Endothelial cell of umbilical vein (primary cell): Measurements from ENCODE around the gene FADS2. TPM values are rescaled to one million over a fixed set of nuclear protein-coding genes. Genes with fewer than 3 reads are reported as not detected.

Experiments
- BruUV-seq: library from RNA; stranded (reverse); fragments of 400-500 nt; replicated peaks from 2 replicates; lab custom pipeline; 2021; lab: Mats Ljungman, UMichigan
- CTCF ChIA-PET: fragments of 300-600, 350-600 bp; sonication (Branson Sonifier 250); formaldehyde crosslinking; loops from one replicate; lab custom pipeline; 2021; ENCODE audit warnings: antibody characterized with exemption, inconsistent platforms; lab: Charles Lee
- POLR2A ChIA-PET: fragments of 300-600, 350-600 bp; sonication (Branson Sonifier 250); formaldehyde crosslinking; loops from one replicate; lab custom pipeline; 2021; ENCODE audit warnings: antibody characterized with exemption, inconsistent platforms; lab: Charles Lee
- DNase-seq: peaks from one replicate; pipeline ENCODE4 v3.0.0-alpha.2; 2011; ENCODE audit warnings: low read depth, low spot score
- FAIRE-seq: peaks from 2 replicates; lab custom pipeline; 2011; peaks lifted over from hg19 to GRCh38; lab: Jason Lieb, UNC
- H2AFZ ChIP-seq: 2 replicates; pipeline ENCODE4 v1.6.0; 2012; ENCODE audit warnings: low read depth, low read length, control low read depth, inconsistent platforms
- H3K27ac ChIP-seq: 2 replicates; pipeline ENCODE4 v1.5.1; 2011; ENCODE audit warnings: low read depth, mild to moderate bottlenecking, control low read depth, low read length, moderate library complexity; ENCODE audit not compliant: insufficient read depth
- H3K27me3 ChIP-seq, 2 experiments: 2 replicates each; pipeline versions ENCODE4 v1.6.0 to v1.6.1; 2011; ENCODE audit warnings: low read length in 2 of 2, mixed read lengths in 1 of 2; ENCODE audit not compliant: control insufficient read depth in 2 of 2, insufficient read depth in 2 of 2
- H3K36me3 ChIP-seq, 2 experiments: 2 replicates in 1 of 2; 3 replicates in 1 of 2; pipeline ENCODE4 v1.5.1; 2011; ENCODE audit warnings: low read length in 2 of 2, mild to moderate bottlenecking in 1 of 2, moderate library complexity in 1 of 2; ENCODE audit not compliant: control insufficient read depth in 2 of 2, insufficient read depth in 2 of 2; ENCODE audit errors: extremely low read depth in 1 of 2
- H3K4me1 ChIP-seq: 3 replicates; pipeline ENCODE4 v1.5.1; 2011; ENCODE audit warnings: mild to moderate bottlenecking, low read length; ENCODE audit not compliant: control insufficient read depth, insufficient read depth; ENCODE audit errors: extremely low read depth
- H3K4me2 ChIP-seq: 2 replicates; pipeline ENCODE4 v1.6.1; 2011; ENCODE audit warnings: low read length, control low read depth, mixed read lengths; ENCODE audit not compliant: insufficient read depth
- H3K4me3 ChIP-seq, 3 experiments: fragments of 200-600 bp in 1 of 3; sonication (generic), shearing (Covaris generic) in 1 of 3; replicated peaks in 1 of 3; 2 replicates each; pipeline ENCODE4 v1.5.1; 2011 to 2016; ENCODE audit warnings: control low read depth in 3 of 3, low read length in 3 of 3, mild to moderate bottlenecking in 2 of 3, inconsistent platforms in 1 of 3, low read depth in 1 of 3, moderate library complexity in 1 of 3; ENCODE audit not compliant: insufficient read depth in 1 of 3
- H3K79me2 ChIP-seq: 2 replicates; pipeline ENCODE4 v1.6.0; 2012; ENCODE audit warnings: low read length, inconsistent platforms; ENCODE audit not compliant: control insufficient read depth, insufficient read depth
- H3K9ac ChIP-seq: replicated peaks from 2 replicates; pipeline ENCODE3; 2011; ENCODE audit warnings: low read length, control low read depth; ENCODE audit not compliant: insufficient read depth; ENCODE audit errors: extremely low read depth
- H3K9me1 ChIP-seq: replicated peaks from 3 replicates; pipeline ENCODE4 v1.6.0; 2011; ENCODE audit warnings: mild to moderate bottlenecking, low read length; ENCODE audit not compliant: control insufficient read depth, insufficient read depth; ENCODE audit errors: extremely low read depth
- H3K9me3 ChIP-seq: replicated peaks from 2 replicates; pipeline ENCODE4 v1.5.1; 2012; ENCODE audit warnings: low read length, inconsistent platforms; ENCODE audit not compliant: control insufficient read depth, insufficient read depth
- H4K20me1 ChIP-seq: replicated peaks from 2 replicates; pipeline ENCODE3; 2011; ENCODE audit warnings: mild to moderate bottlenecking, low read length; ENCODE audit not compliant: control insufficient read depth, insufficient read depth; ENCODE audit errors: extremely low read depth
- CTCF ChIP-seq, 2 donors: IDR thresholded peaks; 1 replicate in 1 of 2; 2 replicates in 1 of 2; pipeline ENCODE4 v1.5.1; 2011; ENCODE audit warnings: low read length in 2 of 2, mild to moderate bottlenecking in 2 of 2, moderate library complexity in 2 of 2, control low read depth in 1 of 2, inconsistent platforms in 1 of 2, low read depth in 1 of 2; ENCODE audit not compliant: insufficient read depth in 1 of 2; ENCODE audit errors: extremely low read depth in 1 of 2
- EZH2 ChIP-seq: IDR thresholded peaks from 2 replicates; pipeline ENCODE4 v1.6.1; 2012; ENCODE audit warnings: borderline replicate concordance, low read depth, mild to moderate bottlenecking, moderate library complexity, low read length, inconsistent platforms; ENCODE audit not compliant: severe bottlenecking
- FOS ChIP-seq: IDR thresholded peaks from 2 replicates; pipeline ENCODE4 v1.6.1; 2011; ENCODE audit warnings: mild to moderate bottlenecking, low read length, moderate library complexity, borderline replicate concordance; ENCODE audit not compliant: insufficient read depth
- GATA2 ChIP-seq: IDR thresholded peaks from 2 replicates; pipeline ENCODE4 v1.7.0; 2011; ENCODE audit warnings: low read depth, mild to moderate bottlenecking, moderate library complexity, mixed read lengths, low read length; ENCODE audit not compliant: insufficient read length, insufficient read depth
- JUN ChIP-seq: IDR thresholded peaks from 2 replicates; pipeline ENCODE4 v1.6.1; 2011; ENCODE audit warnings: borderline replicate concordance, low read depth; ENCODE audit not compliant: insufficient read length, insufficient read depth
- MAX ChIP-seq: IDR thresholded peaks from 2 replicates; pipeline ENCODE4 v1.6.1; 2011; ENCODE audit not compliant: insufficient read depth, insufficient read length
- MYC ChIP-seq: IDR thresholded peaks from one replicate; pipeline ENCODE4 v1.6.1; 2011; ENCODE audit warnings: mild to moderate bottlenecking, low read depth, low read length
- POLR2A ChIP-seq: IDR thresholded peaks from 2 replicates; pipeline ENCODE4 v1.6.1; 2012; ENCODE audit warnings: low read depth, mild to moderate bottlenecking, control low read depth, low read length
- POLR2AphosphoS5 ChIP-seq: IDR thresholded peaks from 2 replicates; pipeline ENCODE4 v1.6.1; 2012; ENCODE audit warnings: low read depth, mild to moderate bottlenecking, control low read depth, low read length, moderate library complexity; ENCODE audit not compliant: insufficient read depth
- dilution Hi-C: fragments of 300-500 bp; cut with MboI; formaldehyde crosslinking; loops from one replicate; pipeline ENCODE4 v1.15.0; 2019; ENCODE audit warnings: low sequenced_read_pairs; ENCODE audit not compliant: extremely low pct_ligation_motif_present
- intact Hi-C: fragments of 100-400 bp; cut with micrococcal nuclease; formaldehyde crosslinking; loops from one replicate; pipeline ENCODE4 v1.10.0; 2022
- polyA plus RNA-seq, 4 experiments: library from polyadenylated mRNA; depleted of rRNA in 3 of 4; stranded (reverse) in 3 of 4; unstranded in 1 of 4; fragments of >200 nt; gene quantifications; 2 replicates each; pipeline versions ENCODE4 v1.2.1 to v1.2.3, GENCODE V29; 2011 to 2012; ENCODE audit warnings: missing spikeins in 1 of 4
- total RNA-seq: library from RNA; stranded (reverse); gene quantifications from 2 replicates; pipeline ENCODE4 v1.2.3, GENCODE V29; 2021

FADS2 gene
- total and polyA plus RNA-seq, 2 donors (not counting 3 experiments of a cell fraction or from before 2014, with no cell fraction given) = 668 to 898 TPM

GRCh38 chr11:61780581-61781162, 47.4 kb upstream of the FADS2 start:
- FAIRE-seq (no peak), DNase-seq (no peak)
- intact Hi-C loops (no loop called here), dilution Hi-C loops (no loop called here)
- Histone ChIP-seq H3K36me3 (peaks cover 0 to 10% of the 10 kb centered on the region in 2 experiments), H3K27ac (no peak overlapping the region), H3K79me2 (no peaks in the 10 kb centered on the region), H3K9me1 (no peaks in the 10 kb centered on the region), H3K4me2 (no peak overlapping the region), H3K27me3 (no peaks in the 10 kb centered on the region), H3K4me1 (no peaks in the 10 kb centered on the region), H2AFZ (no peak overlapping the region), H3K4me3 (no peak overlapping the region), H3K9ac (no peak overlapping the region), H3K9me3 (no peaks in the 10 kb centered on the region), H4K20me1 (no peaks in the 10 kb centered on the region)
- no peak for TF ChIP-seq JUN
- TF ChIP-seq FOS = no peak
- TF ChIP-seq POLR2A = no peak
- no peak for TF ChIP-seq GATA2
- no peak for TF ChIP-seq MAX
- TF ChIP-seq EZH2 = no peak
- no peak for TF ChIP-seq MYC
- TF ChIP-seq POLR2AphosphoS5 = no peak
- TF ChIP-seq CTCF (IDR thresholded peaks at IDR 0.05; ENCODE audit: extremely low read depth in 1 of 2, insufficient read depth in 1 of 2, low read depth in 1 of 2, low read length in 2 of 2) = no peak
- CTCF ChIA-PET = interaction anchor here (0.6 to 2.3 kb wide), 4 partner anchors 9 to 33 kb away, joined by 3 to 13 read pairs (median 6); no protein-coding TSS in a partner anchor
- no TSS peak for BruUV-seq
- POLR2A ChIA-PET = interaction anchor here (0.6 kb wide), 1 partner anchor 219 kb away, joined by 5 read pairs; no protein-coding TSS in a partner anchor
